ENCODE results near the gene PITPNM1. TPM values are rescaled to one million over a fixed set of nuclear protein-coding genes. Genes with fewer than 3 reads are reported as not detected.

The PITPNM1 gene
- total RNA-seq, 1 experiment from 2014 or later = 11.5 TPM

- DNase-seq (ENCODE audit: low read depth in 1 of 2, low spot score in 2 of 2) = peak; percentile 33 to 56
- Histone ChIP-seq H3K27ac (no peak overlapping the region), H3K27me3 (replicated peaks) (no peaks in the 10 kb centered on the region), H3K4me1 (replicated peaks) (peaks cover 38% of the 10 kb centered on the region), H3K4me3 (peak overlapping the region; percentile 45), H3K36me3 (peaks cover 27% of the 10 kb centered on the region), H3K9me3 (replicated peaks) (no peaks in the 10 kb centered on the region)
Observed at GRCh38 chr11:67504005-67504949, 886 bp downstream of the PITPNM1 start.

- H3K4me1 ChIP-seq (replicated peaks) = peaks cover 31% of the 10 kb centered on the region
- peaks cover 26% of the 10 kb centered on the region for H3K36me3 ChIP-seq
- H3K27ac ChIP-seq = no peak overlapping the region
- H3K4me3 ChIP-seq = no peak overlapping the region; the same call in 1 of the 2 replicates
- no peaks in the 10 kb centered on the region for H3K9me3 ChIP-seq (replicated peaks)
- peak in 1 of 2 experiments; percentile 54 for DNase-seq (ENCODE audit: low read depth in 1 of 2, low spot score in 2 of 2)
- H3K27me3 ChIP-seq (replicated peaks) = no peaks in the 10 kb centered on the region
Observed at GRCh38 chr11:67503119-67504004, 1.8 kb downstream of the PITPNM1 start.

GRCh38 chr11:67502328-67502979, 2.7 kb downstream of the PITPNM1 start:
- peaks cover 20% of the 10 kb centered on the region for H3K36me3 ChIP-seq
- no peak overlapping the region for H3K4me3 ChIP-seq
- no peak overlapping the region for H3K27ac ChIP-seq
- DNase-seq (ENCODE audit: low read depth in 1 of 2, low spot score in 2 of 2) = peak in 1 of 2 experiments; percentile 52
- peaks cover 27% of the 10 kb centered on the region for H3K4me1 ChIP-seq (replicated peaks)
- no peaks in the 10 kb centered on the region for H3K9me3 ChIP-seq (replicated peaks)
- H3K27me3 ChIP-seq (replicated peaks) = no peaks in the 10 kb centered on the region

GRCh38 chr11:67501854-67502253, 3.3 kb downstream of the PITPNM1 start:
- Histone ChIP-seq H3K27me3 (replicated peaks) (no peaks in the 10 kb centered on the region), H3K9me3 (replicated peaks) (no peaks in the 10 kb centered on the region), H3K4me1 (replicated peaks) (peaks cover 21% of the 10 kb centered on the region), H3K4me3 (no peak overlapping the region), H3K36me3 (peaks cover 14% of the 10 kb centered on the region), H3K27ac (no peak overlapping the region)
- peak in 1 of 2 experiments; percentile 50 for DNase-seq (ENCODE audit: low read depth in 1 of 2, low spot score in 2 of 2)

GRCh38 chr11:67500831-67501715, 4.1 kb downstream of the PITPNM1 start:
- H3K9me3 ChIP-seq (replicated peaks) = no peaks in the 10 kb centered on the region
- no peak overlapping the region for H3K4me3 ChIP-seq
- peaks cover 13% of the 10 kb centered on the region for H3K4me1 ChIP-seq (replicated peaks)
- H3K36me3 ChIP-seq = peaks cover 6% of the 10 kb centered on the region
- peak in 1 of 2 experiments; percentile 45 for DNase-seq (ENCODE audit: low read depth in 1 of 2, low spot score in 2 of 2)
- H3K27me3 ChIP-seq (replicated peaks) = no peaks in the 10 kb centered on the region
- H3K27ac ChIP-seq = no peak overlapping the region

GRCh38 chr11:67500484-67500821, 4.7 kb downstream of the PITPNM1 start:
- peaks cover under 1% of the 10 kb centered on the region; the same call in 1 of the 2 replicates for H3K36me3 ChIP-seq
- H3K4me1 ChIP-seq (replicated peaks) = peaks cover 7% of the 10 kb centered on the region
- H3K9me3 ChIP-seq (replicated peaks) = no peaks in the 10 kb centered on the region
- DNase-seq (ENCODE audit: low read depth in 1 of 2, low spot score in 2 of 2) = no peak
- H3K27me3 ChIP-seq (replicated peaks) = no peaks in the 10 kb centered on the region
- H3K27ac ChIP-seq = no peak overlapping the region
- H3K4me3 ChIP-seq = no peak overlapping the region

- Histone ChIP-seq H3K27ac (no peak overlapping the region), H3K36me3 (no peaks in the 10 kb centered on the region; the same call in 1 of the 2 replicates), H3K4me3 (no peak overlapping the region), H3K27me3 (replicated peaks) (no peaks in the 10 kb centered on the region), H3K9me3 (replicated peaks) (no peaks in the 10 kb centered on the region), H3K4me1 (replicated peaks) (peaks cover 5% of the 10 kb centered on the region; the same call in 1 of the 2 replicates)
- DNase-seq (ENCODE audit: low read depth in 1 of 2, low spot score in 2 of 2) = peak in 1 of 2 experiments; percentile 54
Observed at GRCh38 chr11:67499808-67500483, 5.2 kb downstream of the PITPNM1 start.

- peaks cover 2% of the 10 kb centered on the region; the same call in 1 of the 2 replicates for H3K36me3 ChIP-seq
- H3K9me3 ChIP-seq (replicated peaks) = no peaks in the 10 kb centered on the region
- H3K27ac ChIP-seq = no peak overlapping the region
- H3K4me3 ChIP-seq = no peak overlapping the region
- no peak for DNase-seq (ENCODE audit: low read depth in 1 of 2, low spot score in 2 of 2)
- H3K27me3 ChIP-seq (replicated peaks) = no peaks in the 10 kb centered on the region
- no peaks in the 10 kb centered on the region; the same call in 1 of the 2 replicates for H3K4me1 ChIP-seq (replicated peaks)
Observed at GRCh38 chr11:67498544-67498972, 6.6 kb downstream of the PITPNM1 start.

- Histone ChIP-seq H3K4me3 (no peak overlapping the region), H3K36me3 (peaks cover 7% of the 10 kb centered on the region), H3K4me1 (replicated peaks) (no peaks in the 10 kb centered on the region), H3K27me3 (replicated peaks) (no peaks in the 10 kb centered on the region), H3K9me3 (replicated peaks) (no peaks in the 10 kb centered on the region), H3K27ac (no peak overlapping the region)
- DNase-seq (ENCODE audit: low read depth in 1 of 2, low spot score in 2 of 2) = peak in 1 of 2 experiments; percentile 53
Observed at GRCh38 chr11:67497656-67498291, 7.4 kb downstream of the PITPNM1 start.

GRCh38 chr11:67496113-67496512, 9.1 kb downstream of the PITPNM1 start:
- Histone ChIP-seq H3K4me3 (no peak overlapping the region), H3K27me3 (replicated peaks) (no peaks in the 10 kb centered on the region), H3K4me1 (replicated peaks) (no peaks in the 10 kb centered on the region), H3K9me3 (replicated peaks) (no peaks in the 10 kb centered on the region), H3K36me3 (peaks cover 22% of the 10 kb centered on the region), H3K27ac (no peak overlapping the region)
- DNase-seq (ENCODE audit: low read depth in 1 of 2, low spot score in 2 of 2) = peak in 1 of 2 experiments; percentile 51

- peak in 1 of 2 experiments; percentile 50 for DNase-seq (ENCODE audit: low read depth in 1 of 2, low spot score in 2 of 2)
- no peaks in the 10 kb centered on the region for H3K9me3 ChIP-seq (replicated peaks)
- H3K27me3 ChIP-seq (replicated peaks) = no peaks in the 10 kb centered on the region
- H3K4me3 ChIP-seq = no peak overlapping the region
- H3K27ac ChIP-seq = no peak overlapping the region
- H3K4me1 ChIP-seq (replicated peaks) = no peaks in the 10 kb centered on the region
- peaks cover 29% of the 10 kb centered on the region for H3K36me3 ChIP-seq
Observed at GRCh38 chr11:67495234-67496005, 9.7 kb downstream of the PITPNM1 start.

All from SJSA1 (cell line).